Measurements from ENCODE around the gene ERCC4. TPM values are rescaled to one million over a fixed set of nuclear protein-coding genes. Genes with fewer than 3 reads are reported as not detected.
A peak's percentile ranks its signal among the peaks of the same experiment; 100 is the strongest.

Gene ERCC4
- total RNA-seq, 3 donors from 2014 or later: 4.8 to 8.3 (median 7.9) TPM

- peak in 1 of 2 donors; percentile 30 for DNase-seq (ENCODE audit: low spot score in 2 of 2)
- TF ChIP-seq POLR2AphosphoS5 (IDR thresholded peaks at IDR 0.05) (no peak), POLR2A (IDR thresholded peaks at IDR 0.05) (no peak), CTCF (IDR thresholded peaks at IDR 0.05) (no peak)
- intact Hi-C loops (cut with DNase I; ENCODE audit: low total_unique reads): no loop called here
- Histone ChIP-seq H3K9me3 (peaks cover 0 to 5% of the 10 kb centered on the region in 2 donors), H3K27ac (no peak overlapping the region), H3K36me3 (no peaks in the 10 kb centered on the region), H3K27me3 (no peaks in the 10 kb centered on the region), H3K4me1 (no peaks in the 10 kb centered on the region), H3K4me3 (no peak overlapping the region)
These were observed 10.1 kb upstream of the ERCC4 start for GRCh38 chr16:13909872-13910303.

- Histone ChIP-seq H3K4me3 (no peak overlapping the region), H3K4me1 (no peaks in the 10 kb centered on the region), H3K36me3 (no peaks in the 10 kb centered on the region), H3K27me3 (no peaks in the 10 kb centered on the region), H3K9me3 (peaks cover 0 to 5% of the 10 kb centered on the region in 2 donors), H3K27ac (no peak overlapping the region)
- TF ChIP-seq POLR2A (IDR thresholded peaks at IDR 0.05) (no peak), POLR2AphosphoS5 (IDR thresholded peaks at IDR 0.05) (no peak), CTCF (IDR thresholded peaks at IDR 0.05) (no peak)
- intact Hi-C loops (cut with DNase I; ENCODE audit: low total_unique reads): no loop called here
- no peak for DNase-seq (ENCODE audit: low spot score in 2 of 2)
These were observed 8.6 kb upstream of the ERCC4 start for GRCh38 chr16:13911306-13911705.

- intact Hi-C loops (cut with DNase I; ENCODE audit: low total_unique reads): no loop called here
- no peak overlapping the region for H3K4me3 ChIP-seq
- TF ChIP-seq POLR2A (IDR thresholded peaks at IDR 0.05): no peak
- TF ChIP-seq CTCF (IDR thresholded peaks at IDR 0.05): no peak
- TF ChIP-seq POLR2AphosphoS5 (IDR thresholded peaks at IDR 0.05): no peak
- H3K9me3 ChIP-seq: peaks cover 0 to 5% of the 10 kb centered on the region in 2 donors
- H3K27ac ChIP-seq: no peak overlapping the region
- H3K4me1 ChIP-seq: no peaks in the 10 kb centered on the region
- no peaks in the 10 kb centered on the region for H3K27me3 ChIP-seq
- DNase-seq (ENCODE audit: low spot score in 2 of 2): no peak
- H3K36me3 ChIP-seq: no peaks in the 10 kb centered on the region
These were observed 8.1 kb upstream of the ERCC4 start for GRCh38 chr16:13911871-13912270.

- Histone ChIP-seq H3K4me1 (no peaks in the 10 kb centered on the region), H3K9me3 (peaks cover 0 to 5% of the 10 kb centered on the region in 2 donors), H3K27me3 (no peaks in the 10 kb centered on the region), H3K27ac (no peak overlapping the region), H3K4me3 (no peak overlapping the region), H3K36me3 (no peaks in the 10 kb centered on the region)
- TF ChIP-seq POLR2A (IDR thresholded peaks at IDR 0.05): no peak
- no peak for TF ChIP-seq POLR2AphosphoS5 (IDR thresholded peaks at IDR 0.05)
- no peak for TF ChIP-seq CTCF (IDR thresholded peaks at IDR 0.05)
- no peak for DNase-seq (ENCODE audit: low spot score in 2 of 2)
- intact Hi-C loops (cut with DNase I; ENCODE audit: low total_unique reads): no loop called here
These were observed 7.1 kb upstream of the ERCC4 start for GRCh38 chr16:13912891-13913290.

GRCh38 chr16:13913374-13914292 is 6.3 kb upstream of the ERCC4 start:
- no peaks in the 10 kb centered on the region for H3K27me3 ChIP-seq
- peaks cover 0 to 5% of the 10 kb centered on the region in 2 donors for H3K9me3 ChIP-seq
- no peaks in the 10 kb centered on the region for H3K4me1 ChIP-seq
- H3K4me3 ChIP-seq: no peak overlapping the region
- no peak for DNase-seq (ENCODE audit: low spot score in 2 of 2)
- intact Hi-C loops (cut with DNase I; ENCODE audit: low total_unique reads): no loop called here
- no peak for TF ChIP-seq CTCF (IDR thresholded peaks at IDR 0.05)
- no peak for TF ChIP-seq POLR2AphosphoS5 (IDR thresholded peaks at IDR 0.05)
- TF ChIP-seq POLR2A (IDR thresholded peaks at IDR 0.05): no peak
- H3K27ac ChIP-seq: no peak overlapping the region
- no peaks in the 10 kb centered on the region for H3K36me3 ChIP-seq
